Peyer's patch (tissue), 4 donors: ENCODE measurements around the gene ZMAT5. TPM values are rescaled to one million over a fixed set of nuclear protein-coding genes. Genes with fewer than 3 reads are reported as not detected.
A peak's percentile ranks its signal among the peaks of the same experiment; 100 is the strongest.

Experiments
- DNase-seq, 3 donors: peaks; one replicate each; pipeline ENCODE4 v3.0.0-alpha.2; 2017 to 2019
- H3K27ac ChIP-seq, 4 donors: fragments of 200-600 bp; sonication (generic); one replicate each; pipeline ENCODE4 v1.5.1; 2016 to 2019
- H3K27me3 ChIP-seq, 2 donors: fragments of 200-600 bp; sonication (generic); one replicate each; pipeline ENCODE4 v1.5.1; 2019
- H3K36me3 ChIP-seq, 3 donors: fragments of 200-600 bp; sonication (generic); one replicate each; pipeline ENCODE4 v1.5.1; 2016 to 2019
- H3K4me1 ChIP-seq, 4 donors: fragments of 200-600 bp; sonication (generic); one replicate each; pipeline ENCODE4 v1.5.1; 2016 to 2019
- H3K4me3 ChIP-seq, 4 donors: fragments of 200-600 bp; sonication (generic); 1 replicate in 3 of 4; 2 replicates in 1 of 4; pipeline ENCODE4 v1.5.1; 2016 to 2019; ENCODE audit warnings: mild to moderate bottlenecking in 1 of 4
- H3K9me3 ChIP-seq, 4 donors: fragments of 200-600 bp; sonication (generic); one replicate each; pipeline ENCODE4 v1.5.1; 2016 to 2019; ENCODE audit warnings: mild to moderate bottlenecking in 1 of 4
- POLR2A ChIP-seq, 2 donors: fragments of 450-650 bp; IDR thresholded peaks; one replicate each; pipeline ENCODE4 v1.5.1; 2017; ENCODE audit warnings: antibody characterized with exemption in 2 of 2, mild to moderate bottlenecking in 2 of 2, moderate library complexity in 2 of 2
- total RNA-seq, 4 donors: library from RNA; depleted of rRNA; stranded (reverse); fragments of >200 nt; gene quantifications; one replicate each; pipeline ENCODE4 v1.1.0, GENCODE V29; 2016
- TF ChIP-seq, protein P1 (sequence below), 6 experiments: fragments of 450-650 bp in 4 of 6; fragments of 200-600 bp in 2 of 6; sonication (generic) in 1 of 6; IDR thresholded peaks; one replicate each; pipeline ENCODE4 v1.5.1; 2017 to 2019; ENCODE audit warnings: antibody characterized with exemption in 6 of 6, mild to moderate bottlenecking in 3 of 6, moderate library complexity in 1 of 6

ZMAT5 gene
- total RNA-seq, 4 donors from 2014 or later, result 16.2 to 22.5 (median 17.9) TPM

DNA sequence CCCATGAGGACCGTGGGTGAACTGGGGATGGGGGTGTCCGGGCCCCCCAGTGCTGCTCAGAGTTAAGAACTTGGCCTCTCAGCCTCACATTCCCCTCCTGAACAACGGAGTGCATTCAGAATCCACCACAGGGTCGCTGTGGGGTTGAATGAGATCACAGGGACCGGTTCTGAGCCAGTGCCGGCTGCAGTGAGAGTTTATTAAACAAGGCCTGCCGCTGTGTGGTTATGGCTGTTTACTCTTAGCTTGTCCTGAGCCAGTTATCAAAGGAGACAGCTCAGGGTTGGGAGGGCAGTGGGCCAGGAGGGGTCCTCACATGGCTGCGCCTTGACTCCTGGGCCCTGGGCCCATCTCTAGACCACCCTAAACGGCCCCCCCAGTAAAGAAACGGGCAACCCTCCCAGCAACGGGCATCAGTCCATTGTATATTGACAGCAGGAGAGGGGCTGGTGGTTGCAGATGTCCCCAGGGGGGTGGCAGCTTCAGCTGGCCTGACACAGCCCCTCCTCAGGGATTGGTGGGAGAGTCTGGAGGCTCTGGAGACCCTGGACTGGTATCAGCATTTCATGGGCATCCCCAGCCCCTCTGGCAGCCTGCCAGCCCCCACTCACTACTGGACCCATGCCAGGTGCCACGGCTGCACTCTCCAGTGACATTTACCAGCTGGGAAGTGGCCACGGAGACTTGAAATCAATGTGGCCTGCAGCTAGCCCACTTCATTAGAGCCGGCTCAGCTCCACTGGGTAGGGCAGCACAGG, 62.1 kb downstream of the ZMAT5 start:
- no peak for DNase-seq
- Histone ChIP-seq H3K27ac (no peak overlapping the region), H3K4me3 (no peak overlapping the region), H3K36me3 (no peaks in the 10 kb centered on the region), H3K27me3 (no peaks in the 10 kb centered on the region), H3K9me3 (no peaks in the 10 kb centered on the region), H3K4me1 (peaks cover 0 to 45% (median 3%) of the 10 kb centered on the region in 4 donors)
- no peak for TF ChIP-seq POLR2A (IDR thresholded peaks at IDR 0.05)
- TF ChIP-seq, protein P1, sequence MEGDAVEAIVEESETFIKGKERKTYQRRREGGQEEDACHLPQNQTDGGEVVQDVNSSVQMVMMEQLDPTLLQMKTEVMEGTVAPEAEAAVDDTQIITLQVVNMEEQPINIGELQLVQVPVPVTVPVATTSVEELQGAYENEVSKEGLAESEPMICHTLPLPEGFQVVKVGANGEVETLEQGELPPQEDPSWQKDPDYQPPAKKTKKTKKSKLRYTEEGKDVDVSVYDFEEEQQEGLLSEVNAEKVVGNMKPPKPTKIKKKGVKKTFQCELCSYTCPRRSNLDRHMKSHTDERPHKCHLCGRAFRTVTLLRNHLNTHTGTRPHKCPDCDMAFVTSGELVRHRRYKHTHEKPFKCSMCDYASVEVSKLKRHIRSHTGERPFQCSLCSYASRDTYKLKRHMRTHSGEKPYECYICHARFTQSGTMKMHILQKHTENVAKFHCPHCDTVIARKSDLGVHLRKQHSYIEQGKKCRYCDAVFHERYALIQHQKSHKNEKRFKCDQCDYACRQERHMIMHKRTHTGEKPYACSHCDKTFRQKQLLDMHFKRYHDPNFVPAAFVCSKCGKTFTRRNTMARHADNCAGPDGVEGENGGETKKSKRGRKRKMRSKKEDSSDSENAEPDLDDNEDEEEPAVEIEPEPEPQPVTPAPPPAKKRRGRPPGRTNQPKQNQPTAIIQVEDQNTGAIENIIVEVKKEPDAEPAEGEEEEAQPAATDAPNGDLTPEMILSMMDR (IDR thresholded peaks at IDR 0.05), result no peak

GRCh38 chr22:29703569-29704195, 63.1 kb downstream of the ZMAT5 start:
- DNase-seq, result no peak
- Histone ChIP-seq H3K4me1 (peaks cover 0 to 45% (median 3%) of the 10 kb centered on the region in 4 donors), H3K27ac (peak overlapping the region in 2 of 4 donors; percentile 42 to 64), H3K4me3 (no peak overlapping the region), H3K9me3 (no peaks in the 10 kb centered on the region), H3K27me3 (no peaks in the 10 kb centered on the region), H3K36me3 (no peaks in the 10 kb centered on the region)
- TF ChIP-seq POLR2A (IDR thresholded peaks at IDR 0.05), result no peak
- TF ChIP-seq, protein P1 (IDR thresholded peaks at IDR 0.05), result no peak

- no peak for TF ChIP-seq POLR2A (IDR thresholded peaks at IDR 0.05)
- TF ChIP-seq, protein P1 (IDR thresholded peaks at IDR 0.05), result no peak
- peak overlapping the region in 2 of 4 donors; percentile 42 to 64 for H3K27ac ChIP-seq
Measured at GRCh38 chr22:29702931-29703501, 63.8 kb downstream of the ZMAT5 start.

DNA sequence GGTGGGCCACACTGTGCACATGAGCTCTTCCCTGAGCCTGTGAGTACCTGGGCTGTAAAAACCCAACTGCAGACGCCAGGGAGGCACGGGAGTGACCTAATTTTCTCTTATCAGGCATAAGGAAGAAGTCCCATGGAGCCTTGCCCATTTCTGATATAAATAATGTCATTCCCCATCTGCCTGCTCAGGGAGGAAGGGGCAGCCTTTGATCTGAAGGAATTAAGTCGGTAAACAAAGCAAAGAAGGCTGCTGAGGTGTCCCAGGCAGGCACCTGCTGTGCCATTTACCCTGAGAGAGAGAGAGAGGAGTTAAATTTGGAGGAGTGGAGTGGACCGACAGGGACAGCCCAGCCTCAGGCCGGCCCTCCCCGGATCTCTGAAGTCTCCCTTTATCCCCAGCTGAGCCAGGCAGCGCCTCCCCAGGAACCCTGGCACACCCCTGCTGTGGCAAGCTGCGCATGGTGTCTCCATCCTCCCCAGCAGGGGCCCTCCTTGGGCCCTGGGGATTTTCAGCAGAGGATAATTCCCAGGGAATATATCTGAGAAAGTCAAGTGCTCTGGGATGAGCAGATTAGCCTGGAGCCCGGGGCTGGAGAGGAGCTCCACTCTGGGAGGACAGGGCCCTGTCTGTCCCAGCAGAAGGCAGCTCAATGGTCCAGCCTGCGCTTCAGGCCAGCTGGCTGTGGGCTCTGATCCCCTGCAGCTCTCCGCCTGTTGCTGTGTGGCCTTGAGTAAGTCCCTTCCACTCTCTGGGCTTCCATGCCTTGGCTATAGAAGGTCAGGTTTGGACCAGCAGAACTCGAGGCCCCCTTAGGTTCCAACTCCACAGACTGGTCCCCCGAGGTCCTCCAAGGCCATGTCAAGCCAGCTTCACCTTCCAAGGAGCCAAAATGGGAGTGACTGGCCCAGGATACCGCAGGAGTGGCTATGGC, 64.5 kb downstream of the ZMAT5 start:
- H3K4me1 ChIP-seq, result peaks cover 0 to 45% (median 3%) of the 10 kb centered on the region in 4 donors
- DNase-seq, result peak in 2 of 3 donors; percentile 51 to 67

More at GRCh38 chr22:29702931-29703501, 63.8 kb downstream of the ZMAT5 start:
- H3K36me3 ChIP-seq, result no peaks in the 10 kb centered on the region
- H3K27me3 ChIP-seq, result no peaks in the 10 kb centered on the region
- H3K4me3 ChIP-seq, result no peak overlapping the region
- DNase-seq, result no peak
- H3K4me1 ChIP-seq, result peaks cover 0 to 45% (median 3%) of the 10 kb centered on the region in 4 donors
- no peaks in the 10 kb centered on the region for H3K9me3 ChIP-seq

More for the DNA sequence above, 64.5 kb downstream of the ZMAT5 start:
- Histone ChIP-seq H3K27me3 (no peaks in the 10 kb centered on the region), H3K4me3 (no peak overlapping the region), H3K9me3 (no peaks in the 10 kb centered on the region), H3K27ac (peak overlapping the region in 2 of 4 donors; percentile 42 to 64), H3K36me3 (no peaks in the 10 kb centered on the region)
- TF ChIP-seq, protein P1 (IDR thresholded peaks at IDR 0.05), result peak in 2 of 6 experiments; percentile 9 to 15
- no peak for TF ChIP-seq POLR2A (IDR thresholded peaks at IDR 0.05)
